Tibial artery (tissue), 4 donors: ENCODE data around the gene TGM1.
A peak's percentile ranks its signal among the peaks of the same experiment; 100 is the strongest.

Experiments used
- DNase-seq, 2 donors: peaks; one replicate each; pipeline ENCODE4 v3.0.0-alpha.2; 2019
- H3K27ac ChIP-seq, 2 donors: fragments of 200-600 bp; sonication (generic) in 1 of 2; 1 replicate in 1 of 2; 2 replicates in 1 of 2; pipeline ENCODE4 v1.5.1; 2018 to 2019; ENCODE audit warnings: mild to moderate bottlenecking in 1 of 2
- H3K27me3 ChIP-seq, 2 donors: fragments of 200-600 bp; sonication (generic) in 1 of 2; one replicate each; pipeline versions ENCODE4 v1.5.1 to v1.6.0; 2016 to 2019
- H3K36me3 ChIP-seq, 3 donors: fragments of 200-600 bp; sonication (generic) in 2 of 3; one replicate each; pipeline ENCODE4 v1.5.1; 2016 to 2019; ENCODE audit warnings: mild to moderate bottlenecking in 2 of 3
- H3K4me1 ChIP-seq, 4 donors: fragments of 200-600 bp; sonication (generic) in 2 of 4; 1 replicate in 3 of 4; 2 replicates in 1 of 4; pipeline ENCODE4 v1.5.1; 2016 to 2019
- H3K4me3 ChIP-seq, 2 donors: fragments of 200-600 bp; sonication (generic) in 1 of 2; 1 replicate in 1 of 2; 2 replicates in 1 of 2; pipeline ENCODE4 v1.5.1; 2018 to 2019; ENCODE audit warnings: mild to moderate bottlenecking in 2 of 2
- H3K9me3 ChIP-seq, 3 donors: fragments of 200-600 bp; sonication (generic) in 1 of 3; one replicate each; pipeline ENCODE4 v1.5.1; 2016 to 2019
- intact Hi-C: fragments of 100-400 bp; cut with DNase I; formaldehyde crosslinking; loops from one replicate; pipeline ENCODE4 v1.15.0; 2023; ENCODE audit warnings: low total_unique reads
- TF ChIP-seq, protein P1 (sequence below), 2 experiments: fragments of 200-600 bp in 1 of 2; fragments of 450-650 bp in 1 of 2; IDR thresholded peaks; one replicate each; pipeline ENCODE4 v1.5.1; 2017 to 2019; ENCODE audit warnings: antibody characterized with exemption in 2 of 2, mild to moderate bottlenecking in 1 of 2, moderate library complexity in 1 of 2

TGM1 gene

DNA sequence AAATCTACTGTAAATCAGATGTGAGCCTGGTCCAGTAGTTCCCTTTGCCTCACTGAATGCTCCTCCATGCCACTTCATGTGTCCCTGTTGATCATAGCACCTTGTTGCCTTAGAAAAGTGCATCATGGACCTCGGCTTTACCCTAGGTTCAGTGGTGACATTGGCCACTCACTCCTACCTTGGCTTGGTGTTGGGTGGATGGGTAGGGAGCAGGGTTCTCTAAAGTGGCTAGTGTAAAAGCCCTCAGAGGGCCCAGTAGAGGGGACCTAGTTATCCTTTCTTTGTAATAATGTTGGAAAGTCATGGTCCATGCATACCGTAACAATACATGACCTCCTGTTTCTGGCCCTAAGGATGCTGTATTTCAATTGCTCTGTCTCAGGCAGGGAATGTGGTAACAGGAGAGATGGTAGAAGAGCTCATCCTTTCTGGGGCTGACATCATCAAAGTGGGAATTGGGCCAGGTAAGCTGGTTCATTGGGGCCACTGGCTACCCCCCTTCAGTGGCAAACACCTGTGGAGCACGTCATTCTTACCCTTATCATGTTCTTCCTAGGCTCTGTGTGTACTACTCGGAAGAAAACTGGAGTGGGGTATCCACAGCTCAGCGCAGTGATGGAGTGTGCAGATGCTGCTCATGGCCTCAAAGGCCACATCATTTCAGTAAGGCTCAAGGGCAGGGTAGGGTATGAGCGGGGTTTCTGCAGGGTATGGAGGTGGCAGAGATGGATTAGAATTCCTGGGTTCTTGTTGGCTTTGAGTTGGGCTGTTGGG lies 26.1 kb downstream of the TGM1 start:
- no peaks in the 10 kb centered on the region for H3K27me3 ChIP-seq
- no peaks in the 10 kb centered on the region for H3K9me3 ChIP-seq
- H3K27ac ChIP-seq, result no peak overlapping the region
- peak in 1 of 2 donors; percentile 32 for DNase-seq
- TF ChIP-seq, protein P1, sequence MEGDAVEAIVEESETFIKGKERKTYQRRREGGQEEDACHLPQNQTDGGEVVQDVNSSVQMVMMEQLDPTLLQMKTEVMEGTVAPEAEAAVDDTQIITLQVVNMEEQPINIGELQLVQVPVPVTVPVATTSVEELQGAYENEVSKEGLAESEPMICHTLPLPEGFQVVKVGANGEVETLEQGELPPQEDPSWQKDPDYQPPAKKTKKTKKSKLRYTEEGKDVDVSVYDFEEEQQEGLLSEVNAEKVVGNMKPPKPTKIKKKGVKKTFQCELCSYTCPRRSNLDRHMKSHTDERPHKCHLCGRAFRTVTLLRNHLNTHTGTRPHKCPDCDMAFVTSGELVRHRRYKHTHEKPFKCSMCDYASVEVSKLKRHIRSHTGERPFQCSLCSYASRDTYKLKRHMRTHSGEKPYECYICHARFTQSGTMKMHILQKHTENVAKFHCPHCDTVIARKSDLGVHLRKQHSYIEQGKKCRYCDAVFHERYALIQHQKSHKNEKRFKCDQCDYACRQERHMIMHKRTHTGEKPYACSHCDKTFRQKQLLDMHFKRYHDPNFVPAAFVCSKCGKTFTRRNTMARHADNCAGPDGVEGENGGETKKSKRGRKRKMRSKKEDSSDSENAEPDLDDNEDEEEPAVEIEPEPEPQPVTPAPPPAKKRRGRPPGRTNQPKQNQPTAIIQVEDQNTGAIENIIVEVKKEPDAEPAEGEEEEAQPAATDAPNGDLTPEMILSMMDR (IDR thresholded peaks at IDR 0.05), result no peak
- peaks cover 0 to 59% (median 41%) of the 10 kb centered on the region in 4 donors for H3K4me1 ChIP-seq
- no peak overlapping the region for H3K4me3 ChIP-seq
- H3K36me3 ChIP-seq, result peaks cover 45 to 61% (median 57%) of the 10 kb centered on the region in 3 donors
- intact Hi-C loops, result no loop called here

DNA sequence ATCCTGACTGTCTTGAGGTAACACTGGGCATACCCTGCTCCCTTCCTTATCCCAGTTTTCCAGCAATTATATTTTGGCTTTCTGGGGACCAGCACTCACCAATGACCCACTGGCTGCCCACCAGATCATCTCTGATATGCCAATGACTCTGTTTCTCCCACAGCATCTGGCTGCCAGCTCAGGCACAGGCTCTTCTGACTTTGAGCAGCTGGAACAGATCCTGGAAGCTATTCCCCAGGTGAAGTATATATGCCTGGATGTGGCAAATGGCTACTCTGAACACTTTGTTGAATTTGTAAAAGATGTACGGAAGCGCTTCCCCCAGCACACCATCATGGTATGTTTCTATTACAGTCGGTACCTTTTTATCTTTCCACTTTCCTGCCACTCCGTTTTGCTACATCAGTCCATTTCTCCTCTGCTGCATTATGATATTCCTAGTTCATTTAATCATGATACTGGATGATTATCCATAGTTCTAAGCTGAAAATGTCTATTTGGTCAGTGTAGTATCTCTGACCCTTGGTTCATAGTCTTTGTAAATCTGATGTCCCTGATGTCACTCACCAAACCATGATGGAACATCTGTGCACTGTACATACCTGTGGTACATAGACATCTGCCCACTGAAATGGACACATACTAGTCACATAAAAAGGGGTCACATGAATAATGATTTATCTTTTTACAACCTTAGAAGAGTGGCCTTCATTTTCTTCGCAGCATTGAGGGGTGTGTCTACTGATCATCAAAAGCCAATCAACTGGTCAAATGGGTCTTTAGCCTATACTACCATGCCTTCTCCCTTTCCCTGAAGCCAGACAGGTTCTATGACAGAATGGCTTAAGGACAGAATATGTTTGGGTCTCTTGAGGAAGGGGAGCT lies 26.9 kb downstream of the TGM1 start:
- no peak overlapping the region for H3K27ac ChIP-seq
- peaks cover 44 to 59% (median 55%) of the 10 kb centered on the region in 3 donors for H3K36me3 ChIP-seq
- intact Hi-C loops, result no loop called here

GRCh38 chr14:24234095-24235005 lies 28.6 kb downstream of the TGM1 start:
- DNase-seq, result no peak
- Histone ChIP-seq H3K27me3 (no peaks in the 10 kb centered on the region), H3K27ac (peak overlapping the region in 1 of 2 donors; percentile 88), H3K9me3 (no peaks in the 10 kb centered on the region), H3K4me3 (no peak overlapping the region), H3K4me1 (peaks cover 0 to 48% (median 29%) of the 10 kb centered on the region in 4 donors), H3K36me3 (peaks cover 34 to 46% (median 38%) of the 10 kb centered on the region in 3 donors)
- intact Hi-C loops, result no loop called here
- TF ChIP-seq, protein P1 (IDR thresholded peaks at IDR 0.05), result no peak

More for the DNA sequence above, 26.9 kb downstream of the TGM1 start:
- H3K27me3 ChIP-seq, result no peaks in the 10 kb centered on the region
- peaks cover 0 to 58% (median 39%) of the 10 kb centered on the region in 4 donors for H3K4me1 ChIP-seq
- H3K4me3 ChIP-seq, result no peak overlapping the region
- no peaks in the 10 kb centered on the region for H3K9me3 ChIP-seq
- DNase-seq, result peak in 1 of 2 donors; percentile 4
- TF ChIP-seq, protein P1 (IDR thresholded peaks at IDR 0.05), result no peak

GRCh38 chr14:24233538-24233866 lies 29.5 kb downstream of the TGM1 start:
- Histone ChIP-seq H3K27ac (peak overlapping the region; percentile 85 to 88), H3K27me3 (no peaks in the 10 kb centered on the region), H3K36me3 (peaks cover 28 to 38% (median 31%) of the 10 kb centered on the region in 3 donors), H3K4me3 (peak overlapping the region; percentile 75 to 89), H3K4me1 (peaks cover 0 to 39% (median 29%) of the 10 kb centered on the region in 4 donors), H3K9me3 (no peaks in the 10 kb centered on the region)
- DNase-seq, result peak in 1 of 2 donors; percentile 47
- TF ChIP-seq, protein P1 (IDR thresholded peaks at IDR 0.05), result no peak
- intact Hi-C loops, result no loop called here
